PC-9 (cell line): ENCODE measurements around the gene ZNRF3. TPM values are rescaled to one million over a fixed set of nuclear protein-coding genes. Genes with fewer than 3 reads are reported as not detected.

ENCODE experiments used
- Bru-seq: library from RNA; stranded (reverse); fragments of 400-500 nt; gene quantifications from one replicate; lab custom pipeline; 2021; lab: Mats Ljungman, UMichigan
- BruChase-seq, 2 experiments: library from RNA; stranded (reverse); fragments of 400-500 nt; gene quantifications; one replicate each; lab custom pipeline; 2021; lab: Mats Ljungman, UMichigan
- BruUV-seq: library from RNA; stranded (reverse); fragments of 400-500 nt; replicated peaks from 2 replicates; lab custom pipeline; 2021; lab: Mats Ljungman, UMichigan
- CTCF ChIA-PET: fragments of 300-600 bp; sonication (Branson Sonifier 250); formaldehyde crosslinking; loops from one replicate; lab custom pipeline; 2022; ENCODE audit warnings: antibody characterized with exemption; lab: Charles Lee
- POLR2A ChIA-PET: fragments of 300-600 bp; sonication (Branson Sonifier 250); formaldehyde crosslinking; loops from one replicate; lab custom pipeline; 2022; ENCODE audit warnings: antibody characterized with exemption; ENCODE audit not compliant: unreplicated experiment; lab: Charles Lee
- DNase-seq, 2 experiments: peaks; one replicate each; pipeline versions ENCODE4 v3.0.0 to v3.0.0-alpha.2; 2015 to 2022; ENCODE audit warnings: mixed read lengths in 1 of 2
- H2AFZ ChIP-seq: fragments of 200-600 bp; sonication (generic); 2 replicates; pipeline ENCODE4 v1.8.1; 2017; ENCODE audit warnings: antibody characterized with exemption
- H3F3A ChIP-seq: fragments of 200-600 bp; sonication (generic); 2 replicates; pipeline ENCODE4 v1.8.1; 2017; ENCODE audit warnings: antibody characterized with exemption, mild to moderate bottlenecking, low read depth; ENCODE audit not compliant: insufficient read depth
- H3K27ac ChIP-seq: fragments of 200-600 bp; sonication (generic); 2 replicates; pipeline ENCODE4 v1.6.1; 2016; ENCODE audit warnings: mixed run types
- H3K27me3 ChIP-seq: fragments of 200-600 bp; sonication (generic); 2 replicates; pipeline ENCODE4 v1.6.1; 2016; ENCODE audit warnings: low read depth, mixed run types; ENCODE audit not compliant: insufficient read depth
- H3K36me3 ChIP-seq: fragments of 200-600 bp; sonication (generic); 2 replicates; pipeline ENCODE4 v1.6.1; 2016; ENCODE audit warnings: low read depth, mixed run types
- H3K4me1 ChIP-seq: fragments of 200-600 bp; sonication (generic); replicated peaks from 2 replicates; pipeline ENCODE4 v1.6.1; 2016; ENCODE audit warnings: mixed run types; ENCODE audit not compliant: insufficient read depth
- H3K4me2 ChIP-seq: fragments of 200-600 bp; sonication (generic); 2 replicates; pipeline ENCODE4 v1.6.1; 2017; ENCODE audit warnings: mixed run types
- H3K4me3 ChIP-seq: fragments of 200-600 bp; sonication (generic); 2 replicates; pipeline ENCODE4 v1.6.1; 2016; ENCODE audit warnings: mixed run types
- H3K79me2 ChIP-seq: fragments of 200-600 bp; sonication (generic); 2 replicates; pipeline ENCODE4 v1.6.1; 2017; ENCODE audit warnings: low read depth, mixed run types
- H3K9me2 ChIP-seq: fragments of 200-600 bp; sonication (generic); 2 replicates; pipeline ENCODE4 v1.8.1; 2017; ENCODE audit warnings: mild to moderate bottlenecking; ENCODE audit not compliant: insufficient read depth
- H3K9me3 ChIP-seq: fragments of 200-600 bp; sonication (generic); 2 replicates; pipeline ENCODE4 v1.8.1; 2016; ENCODE audit warnings: low read depth; ENCODE audit not compliant: insufficient read depth
- H4K20me1 ChIP-seq: fragments of 200-600 bp; sonication (generic); 2 replicates; pipeline ENCODE4 v1.8.1; 2017; ENCODE audit not compliant: insufficient read depth
- CTCF ChIP-seq: fragments of 200-600 bp; sonication (generic); conservative IDR thresholded peaks from 2 replicates; pipeline ENCODE4 v1.6.1; 2017; ENCODE audit warnings: mixed run types, antibody characterized with exemption, mild to moderate bottlenecking, moderate library complexity
- EZH2 ChIP-seq: fragments of 200-600 bp; sonication (generic); IDR thresholded peaks from 2 replicates; pipeline ENCODE4 v1.8.0; 2017; ENCODE audit warnings: antibody characterized with exemption, low read depth
- intact Hi-C: fragments of 100-400 bp; cut with micrococcal nuclease; formaldehyde crosslinking; loops from one replicate; pipeline ENCODE4 v1.10.0; 2022; ENCODE audit not compliant: unreplicated experiment
- long read RNA-seq: library from polyadenylated mRNA; stranded (forward); transcript quantifications from one replicate; pipeline ENCODE4 v2.0.0, GENCODE V29; 2022
- total RNA-seq: library from RNA; stranded (reverse); gene quantifications from 2 replicates; pipeline ENCODE4 v1.2.3, GENCODE V29; 2021

ZNRF3 gene
- total RNA-seq (5.2 TPM in 2 replicates), Bru-seq, nascent RNA (percentile 65 among the genes with signal in this experiment), BruChase-seq, experiment 1, labeled RNA remaining after a 2-hour chase (percentile 60 among the genes with signal in this experiment), BruChase-seq, experiment 2, labeled RNA remaining after a 6-hour chase (percentile 61 among the genes with signal in this experiment)
- long read RNA-seq, full-length matches to known transcripts: 4 of 10 reads
- long read RNA-seq, partial matches to known transcripts: 1 of 10 reads
- long read RNA-seq, other reads (novel, unspliced or antisense): 5 of 10 reads

- ChIA-PET CTCF (interaction anchor here (0.7 kb wide), 2 partner anchors 96 to 150 kb away, joined by 4 to 6 read pairs; no protein-coding TSS in a partner anchor), POLR2A (interaction anchor here (0.6 to 0.7 kb wide), 5 partner anchors 29 to 710 kb away, joined by 3 to 11 read pairs (median 6); no protein-coding TSS in a partner anchor)
- Histone ChIP-seq H2AFZ (peak within 1 kb of the TSS; percentile 99), H3K9me2 (no peaks in the 10 kb centered on the region), H3K9me3 (no peaks in the 10 kb centered on the region), H3K36me3 (no peaks in the 10 kb centered on the region), H3K27me3 (no peaks in the 10 kb centered on the region), H4K20me1 (peaks cover 21% of the 10 kb centered on the region), H3K4me1 (peaks cover 28% of the 10 kb centered on the region), H3K4me3 (peak within 1 kb of the TSS; percentile 88), H3F3A (0 out of 2 replicates have a peak, but pooled peaks cover 4% of the 10 kb centered on the region), H3K79me2 (peaks cover 39% of the 10 kb centered on the region), H3K4me2 (peak within 1 kb of the TSS; percentile 99), H3K27ac (no peak within 1 kb of the TSS)
- TSS peak; percentile 79 for BruUV-seq
- DNase-seq: peak; percentile 62 to 81
- TF ChIP-seq CTCF (no peak), EZH2 (no peak)
- intact Hi-C loops: loop anchor here (1.0 kb wide), 1 partner anchor 148 kb away; no protein-coding TSS in a partner anchor
Measured at GRCh38 chr22:28882878-28883656, at the start of gene ZNRF3. TSS of gene ZNRF3 (plus strand) at chr22:28883572. CDS start at chr22:28883767, 195 bp downstream.

- no peaks in the 10 kb centered on the region for H3K9me3 ChIP-seq
- no peak overlapping the region for H3K27ac ChIP-seq
- H2AFZ ChIP-seq: no peak overlapping the region
- BruUV-seq: no TSS peak
- TF ChIP-seq EZH2: no peak
- TF ChIP-seq CTCF: no peak
- no peak overlapping the region for H3K4me2 ChIP-seq
- H3K4me1 ChIP-seq: no peaks in the 10 kb centered on the region
- no peaks in the 10 kb centered on the region for H3K36me3 ChIP-seq
- POLR2A ChIA-PET: no interaction called here
- no peak overlapping the region for H3K4me3 ChIP-seq
- H3K9me2 ChIP-seq: no peaks in the 10 kb centered on the region
- H3K27me3 ChIP-seq: no peaks in the 10 kb centered on the region
- intact Hi-C loops: no loop called here
- no peaks in the 10 kb centered on the region for H4K20me1 ChIP-seq
- no peaks in the 10 kb centered on the region for H3F3A ChIP-seq
- CTCF ChIA-PET: no interaction called here
- DNase-seq: no peak
- no peaks in the 10 kb centered on the region for H3K79me2 ChIP-seq
Measured at GRCh38 chr22:28835630-28836189, 47.7 kb upstream of the ZNRF3 start.

- Histone ChIP-seq H3K4me1 (no peaks in the 10 kb centered on the region), H4K20me1 (no peaks in the 10 kb centered on the region), H3K27ac (no peak overlapping the region), H3K4me2 (no peak overlapping the region), H2AFZ (no peak overlapping the region), H3K9me2 (no peaks in the 10 kb centered on the region), H3K36me3 (no peaks in the 10 kb centered on the region), H3K9me3 (no peaks in the 10 kb centered on the region), H3F3A (no peaks in the 10 kb centered on the region), H3K27me3 (no peaks in the 10 kb centered on the region), H3K4me3 (no peak overlapping the region), H3K79me2 (no peaks in the 10 kb centered on the region)
- intact Hi-C loops: no loop called here
- CTCF ChIA-PET: no interaction called here
- POLR2A ChIA-PET: no interaction called here
- TF ChIP-seq EZH2 (no peak), CTCF (no peak)
- DNase-seq: no peak
- no TSS peak for BruUV-seq
Measured at GRCh38 chr22:28837640-28838039, 45.7 kb upstream of the ZNRF3 start.
